T follicular helper cell (primary cell): ENCODE measurements around the gene PAFAH2.
"Not testable (repeated sequence)": the region's sequence is repeated elsewhere in the genome, so short reads cannot be mapped to it uniquely, and the experiment has no call there.

Experiments
- DNase-seq: peaks from one replicate; pipeline ENCODE4 v3.0.0-alpha.2; 2020; ENCODE audit warnings: low read depth

Gene PAFAH2

GRCh38 chr1:25986773-25987172, 11.1 kb downstream of the PAFAH2 start:
- not testable (repeated sequence) for DNase-seq

GRCh38 chr1:25985670-25986069, 12.2 kb downstream of the PAFAH2 start:
- DNase-seq, result no peak

- no peak for DNase-seq
Observed at GRCh38 chr1:25985171-25985570, 12.7 kb downstream of the PAFAH2 start.

GRCh38 chr1:25979210-25979609, 18.7 kb downstream of the PAFAH2 start:
- no peak for DNase-seq

GRCh38 chr1:25978403-25978802, 19.5 kb downstream of the PAFAH2 start:
- no peak for DNase-seq

GRCh38 chr1:25977801-25978200, 20.1 kb downstream of the PAFAH2 start:
- no peak for DNase-seq

- no peak for DNase-seq
Observed at GRCh38 chr1:25973610-25974321, 24.1 kb downstream of the PAFAH2 start.

- no peak for DNase-seq
Observed at GRCh38 chr1:25971811-25972180, 26.1 kb downstream of the PAFAH2 start.

- DNase-seq, result no peak
Observed at GRCh38 chr1:25971066-25971810, 26.6 kb downstream of the PAFAH2 start.

GRCh38 chr1:25967308-25967707, 30.6 kb downstream of the PAFAH2 start:
- no peak for DNase-seq

GRCh38 chr1:25959611-25960010, 38.3 kb downstream of the PAFAH2 start:
- DNase-seq, result no peak

- no peak for DNase-seq
Observed at GRCh38 chr1:25958465-25958864, 39.4 kb downstream of the PAFAH2 start.

GRCh38 chr1:25955553-25955952, 42.3 kb downstream of the PAFAH2 start:
- DNase-seq, result no peak

GRCh38 chr1:25954282-25954938, 43.5 kb downstream of the PAFAH2 start:
- no peak for DNase-seq

GRCh38 chr1:25952841-25953401, 44.9 kb downstream of the PAFAH2 start:
- no peak for DNase-seq

- DNase-seq, result no peak
Observed at GRCh38 chr1:25948641-25949040, 49.2 kb downstream of the PAFAH2 start.

- no peak for DNase-seq
Observed at GRCh38 chr1:25947027-25947426, 50.8 kb downstream of the PAFAH2 start.

- DNase-seq, result no peak
Observed at GRCh38 chr1:25945761-25946160, 52.1 kb downstream of the PAFAH2 start.

GRCh38 chr1:25944986-25945385, 52.9 kb downstream of the PAFAH2 start:
- no peak for DNase-seq

- not testable (repeated sequence) for DNase-seq
Observed at GRCh38 chr1:25943511-25943910, 54.4 kb downstream of the PAFAH2 start.

- DNase-seq, result no peak
Observed at GRCh38 chr1:25936947-25937346, 60.9 kb downstream of the PAFAH2 start.

GRCh38 chr1:25933479-25934365, 64.1 kb downstream of the PAFAH2 start:
- no peak for DNase-seq
